NCI-H1092 treated with DMSO at 0.1 percent for 48 hours (cell line): ENCODE measurements around the gene TTLL12.

Experiments used
- DNase-seq: peaks from one replicate; lab custom pipeline; 2025; lab: John Stamatoyannopoulos, UW

The TTLL12 gene

DNA sequence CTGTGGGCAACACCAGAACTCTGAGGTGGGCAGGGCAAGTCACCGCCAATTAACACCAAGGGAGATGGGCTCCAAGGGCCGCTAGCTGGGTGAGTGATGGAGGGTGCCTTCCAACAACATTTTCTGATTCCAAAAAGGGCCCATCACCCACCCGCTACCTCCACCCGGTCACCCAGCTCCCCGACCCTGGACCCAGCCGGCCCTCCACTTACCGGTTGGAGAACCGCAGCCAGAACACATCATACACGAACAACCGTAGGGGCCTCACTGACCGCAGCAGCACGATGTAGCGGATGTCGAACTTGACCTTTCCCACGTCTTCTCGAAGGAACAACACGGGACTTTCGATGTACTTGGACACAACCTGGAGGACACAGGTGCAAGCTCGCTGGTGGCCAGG, 14.7 kb downstream of the TTLL12 start:
- no peak for DNase-seq

DNA sequence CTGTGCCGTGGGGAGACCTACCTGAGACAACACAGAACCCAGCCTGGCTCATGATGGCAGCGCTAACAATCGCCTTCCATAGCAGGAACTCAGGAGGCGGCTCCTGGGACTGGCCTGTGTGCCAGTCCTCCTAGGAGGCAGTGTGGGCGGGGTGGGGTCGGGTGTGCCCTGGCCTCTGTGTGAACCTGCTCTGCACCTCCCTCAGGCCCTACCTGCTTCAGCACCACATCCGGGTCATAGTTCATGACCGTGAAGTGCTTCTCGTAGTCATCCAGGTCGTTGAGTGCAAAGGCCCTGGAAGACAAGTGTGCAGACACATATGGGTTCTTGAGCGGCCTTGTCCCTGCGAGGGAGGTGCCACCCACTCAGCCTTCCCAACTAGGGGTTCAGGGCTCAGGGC, 15.3 kb downstream of the TTLL12 start:
- no peak for DNase-seq

DNA sequence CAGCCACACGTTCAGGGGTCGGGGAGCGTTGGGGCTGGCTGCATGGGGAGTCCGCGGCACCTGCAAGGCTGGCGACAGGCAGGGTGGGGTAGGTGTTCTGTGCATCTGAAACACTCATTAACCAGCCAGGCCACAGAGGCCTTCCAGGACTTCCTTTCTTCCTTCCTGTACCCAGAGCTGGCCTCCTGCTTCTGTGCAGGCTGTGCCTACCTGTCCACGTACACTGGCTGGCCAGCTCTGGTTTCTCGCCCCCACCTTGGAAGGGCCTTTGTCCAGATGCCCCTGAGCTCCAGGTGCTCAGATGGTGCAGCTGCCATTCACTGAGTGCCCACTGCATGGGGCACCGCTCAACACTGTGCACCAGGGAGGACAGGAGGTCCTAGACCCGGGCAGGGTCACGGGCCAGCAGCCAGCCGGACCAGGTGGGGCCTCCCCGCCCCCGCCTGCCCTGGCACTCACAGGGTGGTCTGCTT, 15.9 kb downstream of the TTLL12 start:
- DNase-seq, result no peak

DNA sequence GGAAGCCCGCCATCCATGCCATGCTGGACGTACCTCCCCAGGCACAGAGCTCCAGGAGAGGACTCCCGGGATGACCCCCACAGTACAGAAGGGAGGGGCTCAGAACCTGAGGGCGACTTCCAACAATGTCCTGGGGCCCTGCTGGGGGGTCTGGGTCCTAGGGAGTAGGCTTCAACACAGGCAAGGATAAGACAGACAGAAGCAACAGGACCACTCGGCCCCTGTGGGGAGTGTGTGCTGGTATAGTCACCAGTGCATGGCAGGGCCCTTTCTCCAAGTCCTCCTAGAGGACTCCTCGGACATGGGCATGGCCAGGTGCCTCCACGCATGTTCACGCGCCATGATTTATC, 16.8 kb downstream of the TTLL12 start:
- DNase-seq, result no peak

DNA sequence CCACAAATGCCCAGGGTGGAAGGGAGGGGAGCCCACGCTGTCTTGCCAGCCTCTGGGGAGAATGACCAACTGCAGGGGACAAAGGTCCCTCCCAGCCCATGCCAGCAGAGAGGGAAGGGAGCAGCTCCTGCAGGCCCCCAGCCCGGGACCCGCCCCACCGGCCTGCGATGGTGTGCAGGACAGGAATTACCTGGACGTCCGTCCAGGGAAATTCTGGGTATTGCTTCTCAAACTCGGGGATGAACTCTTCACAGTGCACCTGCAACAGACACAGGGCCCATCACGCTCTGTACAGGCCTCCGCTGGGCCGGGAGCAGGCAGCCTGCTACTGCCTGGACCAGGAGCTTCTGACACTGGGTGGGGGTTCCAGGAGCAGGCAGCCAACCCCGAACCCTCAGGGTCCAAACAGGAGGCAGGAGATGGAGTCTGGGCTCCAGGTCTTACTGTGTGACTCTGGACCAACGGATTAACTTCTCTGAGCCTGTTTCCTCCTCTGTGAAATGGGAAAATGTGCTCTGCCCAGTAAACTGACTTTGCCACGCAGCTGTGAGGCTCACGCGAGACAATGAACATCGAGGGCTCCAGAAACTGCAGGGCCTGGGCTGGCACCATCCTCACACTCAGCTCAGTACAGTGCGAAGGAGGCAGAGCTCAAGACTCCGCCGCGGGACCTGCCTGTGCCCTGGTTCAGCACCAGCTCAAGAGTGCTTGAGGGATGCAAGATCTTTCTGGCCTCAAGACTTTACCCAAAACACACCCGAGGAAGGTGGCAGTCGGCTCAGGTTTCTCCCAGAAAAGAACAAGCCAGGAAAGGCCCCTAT, 17.4 kb downstream of the TTLL12 start:
- no peak for DNase-seq

DNA sequence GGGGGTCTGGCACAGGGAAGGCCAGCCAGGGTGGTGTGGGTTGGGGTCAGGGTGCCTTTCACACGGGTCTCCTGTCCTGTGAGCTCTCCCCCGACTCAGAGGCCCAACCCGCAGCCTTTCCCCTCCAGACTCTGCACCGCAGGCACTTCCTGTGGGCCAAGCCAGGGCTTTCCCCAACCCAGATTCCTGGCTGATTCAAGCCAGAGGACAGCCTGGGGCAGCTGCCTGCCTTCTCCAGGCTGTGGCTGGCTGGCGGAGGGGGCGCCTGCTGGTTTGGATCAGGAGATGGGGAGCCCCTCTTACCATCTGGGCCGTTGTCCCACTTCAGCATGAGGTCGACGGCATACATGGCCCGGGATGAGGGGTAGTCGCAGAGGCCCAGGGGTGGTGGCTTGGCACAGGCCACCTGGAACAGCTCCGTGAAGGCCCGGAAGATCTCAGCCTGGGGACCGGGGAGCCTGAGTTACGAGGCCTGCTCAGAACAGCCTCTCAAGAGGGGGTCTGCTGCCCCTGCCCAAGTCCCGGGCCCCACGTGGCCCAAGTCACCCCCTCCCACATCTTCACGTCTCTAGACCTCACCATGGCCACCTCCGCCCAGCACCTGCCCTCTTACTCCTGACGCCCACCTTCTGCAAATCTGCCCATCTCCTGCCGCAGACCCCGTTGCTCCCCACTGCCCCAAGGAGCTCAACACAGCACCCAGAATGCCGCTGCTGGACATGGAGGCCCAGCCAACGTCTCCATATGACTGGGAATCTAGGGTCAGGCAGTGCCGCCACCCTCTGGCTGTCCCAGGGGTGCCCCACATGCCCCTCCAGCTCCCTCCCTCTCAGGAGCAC, 18.2 kb downstream of the TTLL12 start:
- no peak for DNase-seq

DNA sequence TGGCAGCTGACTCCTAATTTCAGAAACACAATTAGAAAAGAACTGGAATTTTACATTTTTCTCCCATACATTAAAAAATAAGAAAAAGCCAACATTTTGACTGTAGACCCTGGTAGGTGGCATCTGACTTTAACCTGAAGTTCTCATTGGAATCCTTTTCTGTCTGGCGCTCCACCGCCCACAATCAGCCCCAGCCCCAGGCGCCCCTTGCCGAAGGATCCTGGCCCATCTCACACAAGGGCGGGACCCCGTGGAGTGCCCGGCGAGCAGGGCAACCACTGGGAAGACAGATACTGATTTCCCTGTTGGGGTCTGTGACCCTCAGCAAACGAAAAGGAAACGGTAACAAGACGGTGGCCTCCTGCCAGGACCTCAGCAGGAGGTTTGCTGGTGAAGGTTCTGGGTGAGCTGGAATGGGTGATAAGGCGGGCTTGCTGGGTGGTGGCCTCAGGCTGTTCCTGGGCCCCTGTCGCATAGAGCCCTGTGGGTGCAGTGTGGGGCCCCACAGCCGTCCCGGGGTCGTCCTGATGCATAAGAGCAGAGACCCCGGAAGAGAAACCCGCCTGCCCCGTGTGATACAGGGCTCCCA, 19.8 kb downstream of the TTLL12 start:
- DNase-seq, result no peak

DNA sequence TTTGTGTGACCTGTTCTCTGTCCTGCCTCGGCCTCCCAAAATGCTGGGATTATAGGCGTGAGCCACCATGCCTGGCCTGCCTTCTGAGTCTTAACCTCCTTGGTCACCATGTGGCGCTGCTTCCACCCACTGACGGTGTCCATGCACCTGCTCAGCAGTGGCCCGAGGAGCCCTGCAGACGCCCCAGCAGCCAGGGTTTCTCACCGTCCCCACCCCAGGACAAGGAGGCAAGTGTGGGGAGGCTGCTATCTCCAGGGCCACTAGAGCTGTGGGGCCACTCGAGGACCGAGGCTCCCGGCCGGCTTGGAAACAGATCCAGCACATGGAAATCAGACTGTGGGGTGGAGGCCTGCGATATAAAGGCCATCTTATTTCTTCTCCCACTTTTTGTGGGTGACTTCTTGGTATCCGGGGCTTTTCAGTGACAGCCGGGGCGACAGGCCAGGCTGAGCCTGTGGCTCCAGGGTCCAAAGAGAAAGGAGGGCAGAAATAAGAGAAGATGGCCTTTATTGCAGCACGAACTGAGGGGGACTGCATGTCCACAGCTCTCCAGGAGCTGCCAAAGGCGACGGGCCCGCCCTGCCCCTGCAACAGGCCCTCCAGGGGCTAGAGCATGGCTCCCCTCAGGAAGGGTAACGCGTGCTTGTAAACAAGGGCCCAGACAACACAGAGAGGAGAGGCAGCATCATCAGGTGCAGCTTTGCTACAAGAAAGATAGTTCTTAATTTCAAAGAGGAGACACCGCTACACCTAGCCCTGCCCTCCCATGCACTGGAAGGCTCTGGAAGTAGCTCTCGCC, 20.6 kb downstream of the TTLL12 start:
- no peak for DNase-seq

DNA sequence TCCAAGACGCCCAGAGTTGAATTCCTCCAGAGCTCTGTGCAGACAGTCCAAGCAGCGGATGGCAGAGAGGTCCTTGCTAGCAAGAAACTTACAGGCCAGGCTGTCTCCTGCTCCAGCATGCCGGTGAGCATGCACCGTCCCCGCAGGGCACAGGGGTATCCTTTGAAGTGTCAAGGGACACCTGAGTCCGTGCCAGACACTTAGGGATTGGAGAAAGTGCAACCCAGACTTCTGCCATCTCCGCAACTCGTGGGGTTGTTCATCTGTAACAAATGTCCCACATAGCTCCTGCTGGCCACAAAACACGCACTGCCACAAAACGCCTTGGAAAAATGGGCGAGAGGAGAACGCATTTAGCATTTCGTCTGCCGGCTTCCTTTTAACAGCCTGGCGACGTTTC, 22.3 kb downstream of the TTLL12 start:
- no peak for DNase-seq

DNA sequence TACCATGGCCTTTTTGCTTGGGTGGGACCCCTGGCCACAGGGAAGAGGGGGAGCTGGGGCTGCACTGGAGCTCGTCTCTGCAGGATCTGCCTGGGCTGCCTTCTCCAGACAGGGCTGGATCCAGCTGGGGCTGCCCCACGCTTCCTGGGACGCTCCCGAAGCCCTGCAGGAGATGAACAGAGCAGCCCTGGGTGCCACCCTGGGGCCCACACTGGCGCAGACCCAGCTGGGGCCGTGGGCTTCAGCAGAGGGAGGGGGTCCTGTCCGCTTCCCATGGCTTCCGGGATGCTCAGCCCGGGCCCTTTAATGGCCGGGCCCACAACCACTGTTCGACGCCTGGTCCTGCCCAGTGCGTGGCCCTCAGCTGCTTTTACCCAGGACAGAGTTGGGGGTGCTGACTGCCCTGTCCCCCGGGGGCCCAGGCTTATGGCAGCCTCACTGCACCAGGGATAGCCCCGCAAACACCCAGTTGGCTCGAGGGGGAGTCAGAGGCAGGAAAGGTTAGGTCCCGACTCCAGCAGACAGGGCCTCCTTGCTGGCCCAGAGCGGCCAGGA, 23.6 kb downstream of the TTLL12 start:
- DNase-seq, result no peak

DNA sequence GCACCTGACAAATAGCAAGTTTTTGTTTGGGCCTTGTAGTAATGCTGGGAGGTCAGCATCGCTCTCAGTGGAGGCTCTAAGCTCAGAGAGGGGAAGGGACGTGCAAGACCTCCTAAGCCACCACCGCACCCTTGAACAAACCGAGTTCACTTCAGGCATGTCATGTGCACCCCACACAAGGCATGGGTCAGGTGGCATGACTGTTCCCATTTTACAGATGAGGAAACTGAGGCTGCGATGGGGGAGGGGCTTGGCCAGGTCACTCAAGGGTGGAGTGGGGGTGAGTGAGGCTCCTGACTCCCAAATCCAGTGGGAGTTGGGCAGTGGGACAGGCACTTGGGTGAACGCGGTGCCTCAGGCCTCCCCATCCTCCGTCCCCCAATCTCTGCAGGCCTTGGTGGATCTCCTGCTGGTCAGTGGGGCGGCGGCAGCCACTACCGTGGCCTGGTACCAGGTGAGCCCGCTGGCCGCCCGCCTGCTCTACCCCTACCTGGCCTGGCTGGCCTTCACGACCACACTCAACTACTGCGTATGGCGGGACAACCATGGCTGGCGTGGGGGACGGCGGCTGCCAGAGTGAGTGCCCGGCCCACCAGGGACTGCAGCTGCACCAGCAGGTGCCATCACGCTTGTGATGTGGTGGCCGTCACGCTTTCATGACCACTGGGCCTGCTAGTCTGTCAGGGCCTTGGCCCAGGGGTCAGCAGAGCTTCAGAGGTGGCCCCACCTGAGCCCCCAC, 24.4 kb downstream of the TTLL12 start:
- DNase-seq, result no peak

DNA sequence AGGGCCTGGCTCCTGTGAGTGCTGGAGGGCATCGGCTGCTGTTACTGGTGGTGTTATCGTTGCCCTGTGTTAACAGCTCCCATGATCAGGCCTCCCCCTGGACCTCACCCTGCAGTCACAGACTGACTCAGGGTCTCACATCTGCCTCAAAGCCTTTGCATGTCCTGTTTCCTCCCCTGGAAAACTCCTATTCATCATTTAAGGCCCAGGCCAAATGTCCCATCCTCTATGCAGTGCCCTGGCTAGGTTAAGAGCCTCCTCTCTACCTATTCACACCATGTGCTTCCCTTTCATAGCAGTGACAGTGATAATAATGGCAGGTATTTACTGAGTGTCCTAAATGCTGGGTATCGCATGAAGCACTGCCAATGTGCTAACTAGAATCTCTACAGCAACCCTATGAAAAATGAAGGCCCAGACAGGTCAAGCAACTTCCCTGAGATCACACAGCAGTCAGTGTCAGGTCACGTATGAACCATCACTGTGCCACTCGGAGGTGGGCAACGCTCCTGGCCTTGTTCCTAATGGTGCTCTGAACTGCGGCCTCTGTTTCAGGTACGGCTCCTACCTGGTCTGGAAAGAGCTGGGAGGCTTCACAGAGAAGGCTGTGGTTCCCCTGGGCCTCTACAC, 26.3 kb downstream of the TTLL12 start:
- DNase-seq, result no peak

DNA sequence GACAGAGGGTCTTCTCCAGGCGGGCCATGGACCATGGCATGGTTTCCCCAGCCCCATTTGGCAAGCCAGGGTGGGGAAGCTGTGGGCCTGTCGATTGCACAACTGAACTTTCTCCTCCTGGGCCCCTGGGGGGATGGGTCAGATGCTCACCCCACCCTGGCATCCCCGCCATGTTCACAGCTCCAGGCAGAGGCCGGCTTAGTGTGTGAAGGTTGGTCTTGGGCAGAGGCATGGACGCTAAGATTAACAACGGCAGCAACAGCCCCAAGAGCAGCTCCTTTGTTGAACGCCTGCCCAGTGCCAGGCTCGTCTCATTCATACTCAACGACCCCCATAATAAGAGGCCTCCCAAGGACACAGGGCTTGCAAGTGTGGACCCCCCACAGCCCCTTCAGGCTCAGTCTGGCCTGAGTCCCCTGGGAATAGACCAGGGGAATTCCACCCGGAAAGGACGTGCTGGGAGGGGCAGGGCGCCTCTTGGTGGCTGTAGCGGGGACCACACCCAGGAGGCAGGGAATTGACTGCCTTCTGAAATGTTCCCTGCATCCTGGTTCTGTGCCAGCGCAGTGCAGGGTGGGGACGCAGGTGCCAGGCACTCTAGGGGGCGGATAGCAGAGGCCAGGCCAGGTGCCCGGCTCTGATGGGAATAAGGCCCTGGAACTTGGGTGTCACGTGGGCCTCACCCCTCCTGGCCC, 27.3 kb downstream of the TTLL12 start:
- no peak for DNase-seq

DNA sequence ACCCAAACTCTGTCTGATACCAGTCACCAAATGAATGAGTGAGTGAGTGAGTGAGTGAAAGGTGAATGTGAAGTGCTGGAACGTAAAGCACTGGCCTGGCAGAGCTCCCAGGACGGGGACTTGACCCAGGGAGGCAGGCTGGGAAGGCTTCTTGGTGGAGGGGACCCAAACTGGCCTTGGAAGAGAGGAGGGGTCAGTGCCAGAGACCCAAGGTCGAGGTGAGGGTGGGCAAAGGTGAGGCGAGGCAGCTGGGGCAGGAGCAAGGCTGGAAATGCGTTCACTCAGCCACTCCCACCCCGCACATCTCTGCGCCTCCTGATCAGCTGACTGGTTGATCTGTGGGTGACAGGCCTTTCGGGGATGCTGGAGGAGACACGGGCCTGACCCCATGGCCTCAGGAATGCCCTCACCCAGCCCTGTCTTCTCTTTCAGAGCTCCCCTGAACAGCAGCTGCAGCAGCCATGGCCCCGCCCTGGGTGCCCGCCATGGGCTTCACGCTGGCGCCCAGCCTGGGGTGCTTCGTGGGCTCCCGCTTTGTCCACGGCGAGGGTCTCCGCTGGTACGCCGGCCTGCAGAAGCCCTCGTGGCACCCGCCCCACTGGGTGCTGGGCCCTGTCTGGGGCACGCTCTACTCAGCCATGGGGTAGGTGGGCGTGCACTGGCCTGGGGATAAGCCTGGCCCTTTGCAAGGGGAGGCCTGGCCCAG, 28.0 kb downstream of the TTLL12 start:
- no peak for DNase-seq

DNA sequence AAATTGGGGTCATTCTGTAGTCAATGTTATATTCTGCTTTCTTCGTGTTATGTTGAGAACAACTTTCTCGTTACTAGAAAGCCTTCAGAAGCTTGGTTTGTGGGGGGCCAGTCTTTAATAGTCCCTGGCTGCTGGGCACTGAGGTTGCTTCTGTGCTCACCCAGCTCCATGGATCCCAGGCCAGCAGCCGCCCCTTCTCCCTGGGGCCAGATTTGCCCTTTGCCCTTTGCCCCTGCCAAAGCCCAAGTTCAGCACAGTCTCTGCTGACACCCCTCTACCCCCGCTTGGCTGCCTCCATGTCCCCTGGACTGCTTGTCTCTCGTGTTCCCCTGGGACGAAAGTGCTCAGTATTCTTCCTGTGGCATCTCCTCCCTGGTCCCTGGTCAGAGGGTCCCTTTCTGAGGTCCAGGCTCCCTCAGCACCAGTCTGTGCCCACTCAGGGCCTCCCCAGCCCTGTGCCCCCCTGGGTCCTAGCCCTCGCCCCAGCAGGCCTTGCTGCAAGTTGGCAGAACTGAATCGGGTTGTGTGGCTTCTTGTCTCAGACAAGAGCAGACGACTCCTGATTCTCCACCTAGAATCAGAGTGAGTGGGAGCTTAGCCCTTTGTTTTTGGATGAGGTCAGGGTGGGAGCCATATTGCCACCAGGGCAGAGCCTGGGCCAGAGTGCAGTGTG, 28.9 kb downstream of the TTLL12 start:
- no peak for DNase-seq

DNA sequence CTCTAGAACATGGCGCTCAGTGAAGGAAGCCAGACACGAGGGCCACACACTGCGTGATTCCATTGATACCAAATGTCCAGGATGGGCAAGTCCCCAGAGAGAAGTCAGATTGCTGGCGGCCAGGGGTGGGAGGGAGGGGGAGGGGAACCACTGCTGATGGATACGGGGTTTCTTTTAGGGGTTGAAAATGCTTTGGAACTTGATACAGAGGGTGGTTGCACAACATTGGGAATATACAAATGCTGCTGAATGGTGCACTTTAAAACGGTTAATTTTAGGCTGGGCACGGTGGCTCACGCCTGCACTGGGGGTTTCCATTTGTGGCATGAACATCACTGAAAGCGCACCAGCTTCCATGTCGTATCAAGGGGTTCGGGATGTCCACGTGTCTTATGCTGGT, 30.5 kb downstream of the TTLL12 start:
- no peak for DNase-seq

DNA sequence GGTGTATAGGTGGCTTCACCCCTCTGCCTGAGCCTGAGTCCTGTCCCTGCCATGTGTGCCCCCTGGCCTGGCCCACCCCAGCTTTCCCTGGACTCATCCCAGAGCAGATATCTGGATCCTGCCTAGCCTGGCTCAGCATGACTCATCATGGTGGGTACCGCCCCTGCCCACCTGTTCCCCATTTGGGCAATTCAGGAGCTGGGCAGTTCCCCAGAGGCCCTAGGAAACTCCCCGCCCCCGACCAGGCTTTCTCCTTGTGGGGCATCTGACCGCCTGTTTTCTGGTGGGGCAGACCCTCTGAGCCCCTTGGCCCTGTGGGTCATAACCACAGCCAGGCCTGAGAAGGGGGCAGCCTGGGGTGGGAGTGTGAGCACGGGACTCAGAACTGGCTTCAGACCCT, 31.1 kb downstream of the TTLL12 start:
- no peak for DNase-seq

DNA sequence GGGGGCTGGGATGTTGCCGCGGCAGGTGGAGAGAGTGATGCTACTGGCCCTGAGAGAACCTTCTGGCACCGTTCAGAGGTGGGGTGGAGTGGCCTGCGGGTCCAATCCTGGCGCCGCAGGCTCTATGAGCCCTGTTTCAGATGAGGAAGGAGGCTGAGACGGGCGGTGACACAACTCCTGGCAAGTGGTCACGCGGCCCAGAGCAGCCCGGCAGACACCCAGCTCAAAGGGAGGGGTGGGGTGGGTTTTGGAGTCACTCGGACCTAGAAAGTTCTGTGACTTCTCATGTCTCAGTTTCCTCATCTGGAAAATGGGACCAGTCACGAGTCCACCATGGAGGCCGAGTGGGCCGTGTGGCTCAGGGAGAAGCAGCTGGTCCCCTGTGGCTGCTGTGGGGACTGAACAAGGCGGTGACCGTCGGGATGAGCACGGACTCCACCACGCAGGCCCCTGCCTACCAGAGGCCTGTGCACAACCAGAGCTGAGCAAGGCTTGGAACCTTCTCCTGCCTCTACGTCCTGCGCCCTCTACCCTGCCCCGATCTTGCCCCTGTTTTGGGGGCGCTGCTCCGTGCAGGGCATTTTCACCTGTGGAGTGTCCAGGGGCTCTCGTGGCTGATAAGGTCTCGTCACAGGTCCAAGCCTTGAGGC, 31.9 kb downstream of the TTLL12 start:
- no peak for DNase-seq
